Breast epithelium (tissue), 3 donors: ENCODE results near the gene EDAR.

Experiments used
- POLR2AphosphoS5 ChIP-seq, 3 donors: sonication (generic); formaldehyde crosslinking; IDR thresholded peaks; one replicate each; pipeline ENCODE4 v1.6.1; 2017; ENCODE audit warnings: antibody characterized with exemption in 3 of 3
- TF ChIP-seq, protein P1 (sequence below), 3 donors: fragments of 450-650 bp; IDR thresholded peaks; one replicate each; pipeline ENCODE4 v1.5.1; 2016 to 2017; ENCODE audit warnings: antibody characterized with exemption in 3 of 3, mild to moderate bottlenecking in 3 of 3, moderate library complexity in 3 of 3

DNA sequence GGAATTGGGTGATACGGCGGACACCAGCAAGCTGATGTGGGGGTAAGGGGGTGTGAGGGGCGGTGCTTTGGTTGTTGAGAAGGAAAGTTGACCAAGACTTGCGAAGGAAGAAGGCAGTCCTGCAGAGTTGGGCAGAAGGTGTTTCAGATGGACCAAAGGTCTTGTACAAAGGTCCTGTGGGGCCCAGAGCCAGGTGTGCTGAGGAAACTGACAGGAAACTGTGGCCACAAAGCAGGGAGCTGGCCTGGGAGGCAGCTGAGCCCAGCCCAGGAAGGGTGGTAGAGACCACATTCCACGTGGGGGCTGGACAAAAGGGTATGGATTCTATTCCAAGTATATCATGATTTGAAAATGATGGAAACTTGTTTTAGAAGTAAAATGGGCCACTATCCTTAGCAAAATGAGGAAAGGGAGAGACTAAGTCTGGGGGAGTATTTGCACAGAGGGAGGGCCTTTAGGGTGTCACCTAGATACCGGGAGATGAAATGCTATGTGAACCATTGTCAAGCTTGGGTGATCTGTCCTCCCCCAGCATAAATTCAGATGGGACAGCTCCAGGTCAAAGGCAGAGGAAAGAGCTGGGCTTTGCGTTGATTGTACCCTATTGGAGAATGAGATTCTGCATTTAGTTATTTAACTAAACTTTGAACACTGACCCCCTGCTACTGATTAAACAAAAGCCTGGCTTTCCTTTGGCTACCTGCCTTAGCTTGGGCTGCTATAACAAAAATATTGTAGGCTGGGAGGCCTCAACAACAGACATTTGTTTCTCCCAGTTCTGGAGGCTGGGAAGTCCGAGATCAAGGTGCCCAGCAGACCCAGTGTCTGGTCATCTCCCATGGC, 4.3 kb upstream of the EDAR start:
- no peak for TF ChIP-seq POLR2AphosphoS5 (IDR thresholded peaks at IDR 0.05)
- TF ChIP-seq, protein P1, sequence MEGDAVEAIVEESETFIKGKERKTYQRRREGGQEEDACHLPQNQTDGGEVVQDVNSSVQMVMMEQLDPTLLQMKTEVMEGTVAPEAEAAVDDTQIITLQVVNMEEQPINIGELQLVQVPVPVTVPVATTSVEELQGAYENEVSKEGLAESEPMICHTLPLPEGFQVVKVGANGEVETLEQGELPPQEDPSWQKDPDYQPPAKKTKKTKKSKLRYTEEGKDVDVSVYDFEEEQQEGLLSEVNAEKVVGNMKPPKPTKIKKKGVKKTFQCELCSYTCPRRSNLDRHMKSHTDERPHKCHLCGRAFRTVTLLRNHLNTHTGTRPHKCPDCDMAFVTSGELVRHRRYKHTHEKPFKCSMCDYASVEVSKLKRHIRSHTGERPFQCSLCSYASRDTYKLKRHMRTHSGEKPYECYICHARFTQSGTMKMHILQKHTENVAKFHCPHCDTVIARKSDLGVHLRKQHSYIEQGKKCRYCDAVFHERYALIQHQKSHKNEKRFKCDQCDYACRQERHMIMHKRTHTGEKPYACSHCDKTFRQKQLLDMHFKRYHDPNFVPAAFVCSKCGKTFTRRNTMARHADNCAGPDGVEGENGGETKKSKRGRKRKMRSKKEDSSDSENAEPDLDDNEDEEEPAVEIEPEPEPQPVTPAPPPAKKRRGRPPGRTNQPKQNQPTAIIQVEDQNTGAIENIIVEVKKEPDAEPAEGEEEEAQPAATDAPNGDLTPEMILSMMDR (IDR thresholded peaks at IDR 0.05): no peak
